ENCODE results near the gene PRKN. TPM values are rescaled to one million over a fixed set of nuclear protein-coding genes. Genes with fewer than 3 reads are reported as not detected.

Gene PRKN
- total RNA-seq, 4 donors from 2014 or later: 4.4 to 669 (median 10.5) TPM

GRCh38 chr6:162336359-162336758 is 391.2 kb downstream of the PRKN start:
- Histone ChIP-seq H3K4me3 (no peak overlapping the region), H3K4me1 (no peaks in the 10 kb centered on the region), H3K9me3 (no peaks in the 10 kb centered on the region), H3K27me3 (no peaks in the 10 kb centered on the region), H3K36me3 (no peaks in the 10 kb centered on the region), H3K27ac (no peak overlapping the region)
- no peak for DNase-seq
- no peak for TF ChIP-seq CTCF (IDR thresholded peaks at IDR 0.05)
- no peak for TF ChIP-seq POLR2A (IDR thresholded peaks at IDR 0.05)

DNA sequence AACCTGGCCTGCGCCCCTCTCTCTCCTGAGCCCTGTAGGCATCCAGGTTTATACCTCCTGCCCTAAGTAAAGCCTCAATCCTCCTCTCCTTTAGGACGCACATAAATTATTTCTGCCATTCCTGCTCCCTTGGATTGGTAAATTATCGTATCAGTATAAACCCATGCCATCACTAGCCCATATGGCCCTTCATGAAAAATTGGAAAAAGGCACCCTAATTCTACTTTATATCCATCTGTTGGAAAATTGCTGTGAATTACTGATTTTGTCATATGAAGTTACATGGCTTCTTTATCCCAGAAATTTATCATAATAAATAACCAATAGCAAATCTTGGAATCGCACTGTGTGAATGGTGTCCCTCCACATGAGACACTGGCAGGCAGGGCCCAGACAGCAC is 395.2 kb downstream of the PRKN start:
- TF ChIP-seq CTCF (IDR thresholded peaks at IDR 0.05) (no peak), POLR2A (IDR thresholded peaks at IDR 0.05) (no peak)
- H3K4me1 ChIP-seq: no peaks in the 10 kb centered on the region
- no peak overlapping the region for H3K4me3 ChIP-seq
- H3K27ac ChIP-seq: no peak overlapping the region
- no peak for DNase-seq
- no peaks in the 10 kb centered on the region for H3K27me3 ChIP-seq
- no peaks in the 10 kb centered on the region for H3K9me3 ChIP-seq
- H3K36me3 ChIP-seq: no peaks in the 10 kb centered on the region

- TF ChIP-seq POLR2A (IDR thresholded peaks at IDR 0.05) (no peak), CTCF (IDR thresholded peaks at IDR 0.05) (no peak)
- H3K36me3 ChIP-seq: no peaks in the 10 kb centered on the region
- DNase-seq: no peak
- H3K27ac ChIP-seq: no peak overlapping the region
- no peak overlapping the region for H3K4me3 ChIP-seq
- no peaks in the 10 kb centered on the region for H3K9me3 ChIP-seq
- H3K27me3 ChIP-seq: no peaks in the 10 kb centered on the region
- no peaks in the 10 kb centered on the region for H3K4me1 ChIP-seq
Observed at GRCh38 chr6:162331911-162332310, 395.7 kb downstream of the PRKN start.

DNA sequence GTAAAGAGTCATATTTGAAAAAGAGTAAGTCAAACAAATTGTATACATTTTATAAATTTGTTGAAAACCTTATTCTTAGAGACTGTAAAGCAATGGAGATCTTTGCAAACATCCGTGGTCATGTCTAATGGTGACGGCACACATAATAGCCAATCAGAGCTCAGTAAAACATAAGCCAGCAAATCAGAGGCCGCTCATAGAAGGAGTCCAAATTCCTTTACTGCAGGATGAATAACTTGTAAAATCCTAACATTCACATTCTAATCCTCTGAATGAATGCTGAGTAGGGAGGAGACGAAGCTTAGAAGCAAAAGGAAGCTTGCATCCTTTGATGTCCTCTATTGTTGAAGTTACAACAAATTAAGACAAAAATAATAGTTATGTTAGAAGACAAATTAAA is 401.7 kb downstream of the PRKN start:
- H3K27me3 ChIP-seq: no peaks in the 10 kb centered on the region
- H3K4me3 ChIP-seq: no peak overlapping the region
- no peak for TF ChIP-seq CTCF (IDR thresholded peaks at IDR 0.05)
- no peak for TF ChIP-seq POLR2A (IDR thresholded peaks at IDR 0.05)
- no peaks in the 10 kb centered on the region for H3K9me3 ChIP-seq
- H3K4me1 ChIP-seq: no peaks in the 10 kb centered on the region
- DNase-seq: no peak
- no peak overlapping the region for H3K27ac ChIP-seq
- H3K36me3 ChIP-seq: no peaks in the 10 kb centered on the region

GRCh38 chr6:162325051-162325450 is 402.5 kb downstream of the PRKN start:
- H3K4me1 ChIP-seq: no peaks in the 10 kb centered on the region
- TF ChIP-seq CTCF (IDR thresholded peaks at IDR 0.05): no peak
- no peak for TF ChIP-seq POLR2A (IDR thresholded peaks at IDR 0.05)
- H3K4me3 ChIP-seq: no peak overlapping the region
- no peak for DNase-seq
- no peaks in the 10 kb centered on the region for H3K27me3 ChIP-seq
- no peak overlapping the region for H3K27ac ChIP-seq
- no peaks in the 10 kb centered on the region for H3K36me3 ChIP-seq
- no peaks in the 10 kb centered on the region for H3K9me3 ChIP-seq

DNA sequence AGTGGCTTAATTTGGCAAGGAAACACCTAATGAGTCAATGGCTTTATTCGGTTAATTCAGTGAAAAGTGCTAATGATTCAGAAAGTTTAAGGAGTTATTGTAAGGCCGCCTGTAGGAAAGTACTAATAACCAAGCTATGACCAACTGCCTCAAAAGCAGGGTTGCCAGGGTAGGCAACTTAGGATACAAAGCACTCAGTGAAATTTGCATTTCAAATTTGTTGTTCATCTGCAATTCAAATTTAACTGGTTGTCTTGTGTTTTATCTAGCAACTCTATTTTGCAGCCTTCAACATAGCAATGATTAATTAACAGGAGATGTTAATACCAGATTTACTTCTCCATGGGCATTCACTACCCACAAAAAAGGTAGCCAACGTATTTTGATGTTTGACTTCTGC is 412.3 kb downstream of the PRKN start:
- TF ChIP-seq CTCF (IDR thresholded peaks at IDR 0.05) (no peak), POLR2A (IDR thresholded peaks at IDR 0.05) (no peak)
- no peaks in the 10 kb centered on the region for H3K4me1 ChIP-seq
- no peaks in the 10 kb centered on the region for H3K27me3 ChIP-seq
- no peaks in the 10 kb centered on the region for H3K9me3 ChIP-seq
- no peaks in the 10 kb centered on the region for H3K36me3 ChIP-seq
- H3K4me3 ChIP-seq: no peak overlapping the region
- no peak overlapping the region for H3K27ac ChIP-seq
- DNase-seq: no peak
